Epithelial cell of esophagus (primary cell): ENCODE data around the gene AAMP.
"Not testable (repeated sequence)": the region's sequence is repeated elsewhere in the genome, so short reads cannot be mapped to it uniquely, and the experiment has no call there.

Source experiments
- DNase-seq: peaks from one replicate; pipeline ENCODE4 v3.0.0; 2010; ENCODE audit warnings: low read depth
- H3K4me3 ChIP-seq: 2 replicates; pipeline ENCODE4 v1.5.1; 2011; ENCODE audit warnings: mild to moderate bottlenecking, low read length, control low read depth
- TF ChIP-seq, protein P1 (sequence below): IDR thresholded peaks from 2 replicates; pipeline ENCODE4 v1.5.1; 2011; ENCODE audit warnings: low read depth, mild to moderate bottlenecking, low read length, control low read depth, inconsistent platforms; ENCODE audit not compliant: insufficient read depth; ENCODE audit errors: missing control alignments

Gene AAMP

DNA sequence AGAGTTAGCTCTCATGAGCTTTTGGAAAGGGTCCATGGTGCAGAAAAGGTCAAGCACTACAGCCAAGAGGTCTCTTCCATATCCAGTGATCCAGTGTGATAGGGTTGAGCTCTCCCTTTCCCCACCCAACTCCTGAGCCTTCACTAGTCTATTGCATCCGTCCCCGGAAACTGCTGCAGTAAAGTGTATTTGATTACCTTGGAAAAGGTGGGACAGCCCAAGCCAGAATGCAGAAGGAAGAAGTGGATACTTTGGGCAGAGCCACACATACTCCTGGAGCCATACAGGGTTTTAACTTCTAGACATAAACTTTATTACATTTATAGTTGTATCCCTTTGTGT lies 3.9 kb upstream of the AAMP start:
- H3K4me3 ChIP-seq, result no peak overlapping the region
- TF ChIP-seq, protein P1, sequence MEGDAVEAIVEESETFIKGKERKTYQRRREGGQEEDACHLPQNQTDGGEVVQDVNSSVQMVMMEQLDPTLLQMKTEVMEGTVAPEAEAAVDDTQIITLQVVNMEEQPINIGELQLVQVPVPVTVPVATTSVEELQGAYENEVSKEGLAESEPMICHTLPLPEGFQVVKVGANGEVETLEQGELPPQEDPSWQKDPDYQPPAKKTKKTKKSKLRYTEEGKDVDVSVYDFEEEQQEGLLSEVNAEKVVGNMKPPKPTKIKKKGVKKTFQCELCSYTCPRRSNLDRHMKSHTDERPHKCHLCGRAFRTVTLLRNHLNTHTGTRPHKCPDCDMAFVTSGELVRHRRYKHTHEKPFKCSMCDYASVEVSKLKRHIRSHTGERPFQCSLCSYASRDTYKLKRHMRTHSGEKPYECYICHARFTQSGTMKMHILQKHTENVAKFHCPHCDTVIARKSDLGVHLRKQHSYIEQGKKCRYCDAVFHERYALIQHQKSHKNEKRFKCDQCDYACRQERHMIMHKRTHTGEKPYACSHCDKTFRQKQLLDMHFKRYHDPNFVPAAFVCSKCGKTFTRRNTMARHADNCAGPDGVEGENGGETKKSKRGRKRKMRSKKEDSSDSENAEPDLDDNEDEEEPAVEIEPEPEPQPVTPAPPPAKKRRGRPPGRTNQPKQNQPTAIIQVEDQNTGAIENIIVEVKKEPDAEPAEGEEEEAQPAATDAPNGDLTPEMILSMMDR, result no peak
- DNase-seq, result no peak

DNA sequence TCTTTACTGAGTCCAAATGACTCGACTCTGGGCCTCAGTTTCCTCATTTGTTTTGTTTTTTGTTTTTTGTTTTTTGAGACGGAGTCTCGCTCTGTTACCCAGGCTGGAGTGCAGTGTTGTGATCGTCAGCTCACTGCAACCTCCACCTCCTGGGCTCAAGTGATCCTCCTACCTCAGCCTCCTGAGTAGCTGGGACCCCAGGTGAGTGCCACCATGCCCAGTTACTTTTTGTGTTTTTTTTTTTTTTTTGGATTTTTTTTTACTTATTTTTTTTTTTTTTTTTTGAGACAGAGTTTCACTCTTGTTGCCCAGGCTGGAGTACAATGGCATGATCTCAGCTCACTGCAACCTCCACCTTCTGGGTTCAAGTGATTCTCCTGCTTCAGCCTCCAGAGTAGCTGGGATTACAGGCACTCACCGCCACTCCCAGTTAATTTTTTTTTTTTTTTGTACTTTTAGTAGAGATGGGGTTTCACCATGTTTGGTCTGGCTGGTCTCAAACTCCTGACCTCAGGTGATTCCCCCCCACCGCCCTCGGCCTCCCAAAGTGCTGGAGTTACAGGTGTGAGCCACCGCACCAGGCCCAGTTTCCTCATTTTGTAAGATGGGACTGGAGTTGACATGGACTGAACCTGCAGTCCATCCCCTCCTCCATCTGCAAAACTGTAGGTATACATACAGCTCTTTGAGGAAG lies 3.4 kb upstream of the AAMP start:
- DNase-seq, H3K4me3 ChIP-seq: not testable (repeated sequence)

DNA sequence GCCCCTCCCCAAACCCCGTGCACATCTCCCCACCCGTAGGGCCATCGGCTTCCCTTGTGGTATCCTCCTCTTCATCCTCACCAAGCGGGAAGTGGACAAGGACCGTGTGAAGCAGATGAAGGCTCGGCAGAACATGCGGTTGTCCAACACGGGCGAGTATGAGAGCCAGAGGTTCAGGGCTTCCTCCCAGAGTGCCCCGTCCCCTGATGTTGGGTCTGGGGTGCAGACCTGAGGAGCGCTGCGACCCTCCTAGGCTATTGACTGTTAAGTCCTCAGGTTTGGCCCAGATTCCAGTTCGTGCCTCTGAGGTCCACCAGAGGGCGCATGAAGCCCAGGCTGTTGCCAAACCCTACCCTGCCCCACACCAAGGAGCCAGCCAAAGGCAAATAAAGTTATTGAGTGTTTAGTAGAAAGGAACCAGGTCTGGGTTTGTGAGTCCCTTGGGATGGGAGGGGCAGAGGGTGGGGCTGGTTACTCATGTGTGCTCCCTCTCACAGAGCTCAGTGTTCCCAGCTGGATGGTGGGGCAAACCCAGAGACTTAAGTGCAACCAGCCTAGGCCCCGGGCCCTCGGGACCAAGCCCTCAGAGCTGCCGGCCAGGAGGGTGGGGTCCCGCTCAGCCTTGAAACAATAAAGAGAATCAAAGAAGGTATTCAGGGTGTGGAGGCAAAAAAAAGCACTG lies 2.7 kb upstream of the AAMP start:
- DNase-seq, result peak; percentile 98
- TF ChIP-seq, protein P1, result peak; percentile 95
- peak overlapping the region; percentile 9 for H3K4me3 ChIP-seq

DNA sequence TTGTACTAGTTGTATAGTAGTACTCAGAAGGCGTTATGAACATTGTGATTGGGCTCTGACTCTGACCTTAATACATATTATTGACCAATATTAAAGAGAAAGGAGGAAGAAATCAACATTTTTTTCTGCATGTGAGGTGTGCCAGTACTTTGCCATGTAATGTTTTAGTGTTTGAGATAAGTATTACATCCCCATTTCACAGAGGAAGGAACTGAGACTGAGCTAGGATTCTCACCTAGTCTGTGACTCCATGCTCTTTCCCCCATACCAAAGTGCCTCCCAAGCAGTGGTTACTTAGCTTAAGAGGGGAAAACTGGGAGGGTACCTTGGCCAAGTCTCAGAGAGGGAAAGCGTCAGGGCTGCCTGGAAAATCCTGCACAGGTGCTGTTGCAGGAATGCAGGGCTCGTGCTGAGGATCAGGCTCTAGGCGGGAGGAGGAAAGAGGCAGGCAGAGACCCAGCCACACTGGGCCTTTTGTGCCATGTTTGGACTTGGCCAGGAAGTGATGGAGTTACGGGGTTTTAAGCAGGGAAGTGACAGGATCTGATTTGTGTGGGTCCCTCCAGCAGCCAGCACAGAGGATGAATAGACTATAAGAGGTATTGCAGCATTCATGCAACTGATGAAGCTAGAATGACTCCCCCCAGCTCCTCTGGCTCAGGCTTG lies 2.1 kb upstream of the AAMP start:
- TF ChIP-seq, protein P1, result no peak
- no peak for DNase-seq
- peak overlapping the region; percentile 98 for H3K4me3 ChIP-seq

DNA sequence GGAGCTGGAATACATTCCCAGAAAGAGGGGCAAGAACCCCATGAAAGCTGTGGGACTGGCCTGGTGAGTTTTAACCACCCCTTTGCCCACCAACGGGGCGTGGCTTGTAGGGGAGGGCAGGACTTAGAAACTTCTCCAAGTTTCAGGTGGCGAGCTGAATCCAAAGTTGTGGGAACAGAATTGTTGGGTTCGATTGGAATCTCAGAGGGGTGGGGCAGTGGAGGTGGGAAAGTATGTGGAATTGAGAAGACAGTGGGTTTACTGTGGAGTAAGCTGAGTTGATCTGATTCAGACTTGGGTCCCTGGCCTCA lies 1.5 kb upstream of the AAMP start:
- peak overlapping the region; percentile 98 for H3K4me3 ChIP-seq
- peak; percentile 56 for DNase-seq
- TF ChIP-seq, protein P1, result no peak

DNA sequence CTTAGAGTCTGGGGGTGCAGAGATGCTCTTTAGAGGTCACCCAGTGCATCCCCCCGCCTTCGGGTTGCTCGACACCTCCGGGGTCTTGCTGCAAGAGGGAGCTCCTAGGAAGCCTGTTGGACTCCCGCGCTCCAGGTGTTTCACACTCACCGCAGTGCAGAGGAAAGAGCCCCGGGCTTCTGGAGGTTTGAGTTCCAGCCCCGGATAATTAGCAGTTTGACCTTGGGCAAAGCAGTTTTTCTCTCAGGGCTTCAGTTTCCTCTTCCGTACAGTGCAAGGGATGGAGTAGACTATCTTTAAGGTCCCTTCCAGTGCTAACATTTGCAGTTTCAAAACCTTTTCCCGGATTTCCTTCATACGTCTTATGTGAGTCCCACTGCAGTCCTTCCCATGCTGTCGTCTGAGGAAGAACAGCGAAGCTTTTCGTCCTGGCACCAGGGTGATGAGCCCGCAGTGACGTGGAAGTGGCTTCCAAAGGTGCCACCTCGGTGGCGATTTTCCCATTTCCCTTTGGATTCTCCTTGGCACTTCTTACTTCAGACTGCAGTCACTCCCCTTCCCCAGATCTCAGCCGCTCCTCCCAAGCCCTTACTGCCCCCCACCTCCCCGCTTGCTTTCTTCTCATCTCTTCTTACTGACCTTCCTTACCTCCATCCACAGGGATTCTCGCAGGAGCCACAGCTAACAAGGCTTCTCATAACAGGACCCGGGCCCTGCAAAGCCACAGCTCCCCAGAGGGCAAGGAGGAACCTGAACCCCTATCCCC lies 967 bp upstream of the AAMP start:
- no peak for DNase-seq
- H3K4me3 ChIP-seq, result peak overlapping the region; percentile 98
- TF ChIP-seq, protein P1, result no peak

DNA sequence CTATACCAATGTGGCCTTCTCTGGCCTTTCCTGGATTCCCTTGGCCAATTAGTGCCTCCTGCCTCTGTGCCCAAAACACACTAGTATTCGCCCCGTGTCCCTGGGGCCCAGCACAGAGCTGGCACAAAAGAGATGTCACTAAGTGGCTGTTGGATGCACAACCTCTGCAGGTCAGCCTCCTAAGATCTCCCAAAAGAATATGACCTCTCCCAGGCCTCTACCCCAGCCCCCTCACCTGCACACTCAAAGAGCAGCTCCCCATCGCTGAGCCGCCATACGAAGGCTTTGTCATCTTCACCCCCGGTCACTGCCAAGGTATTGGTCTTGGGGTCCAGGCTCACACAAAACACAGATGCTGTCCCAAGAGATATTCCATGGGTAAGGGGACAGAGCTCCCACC lies 2.7 kb downstream of the AAMP start:
- TF ChIP-seq, protein P1, result no peak
- no peak overlapping the region for H3K4me3 ChIP-seq
- DNase-seq, result no peak
